Sigmoid colon (tissue), 7 donors: ENCODE results near the gene LTB4R. TPM values are rescaled to one million over a fixed set of nuclear protein-coding genes. Genes with fewer than 3 reads are reported as not detected.
A peak's percentile ranks its signal among the peaks of the same experiment; 100 is the strongest.

Experiments used
- DNase-seq: peaks from one replicate; pipeline ENCODE4 v3.0.0-alpha.2; 2019
- H3K27ac ChIP-seq, 4 donors: fragments of 200-600 bp; sonication (generic); one replicate each; pipeline ENCODE4 v1.5.1; 2016 to 2019; ENCODE audit warnings: mild to moderate bottlenecking in 1 of 4
- H3K27me3 ChIP-seq, 3 donors: fragments of 200-600 bp; sonication (generic); one replicate each; pipeline ENCODE4 v1.5.1; 2019; ENCODE audit warnings: mild to moderate bottlenecking in 1 of 3
- H3K36me3 ChIP-seq, 4 donors: fragments of 200-600 bp; sonication (generic); one replicate each; pipeline ENCODE4 v1.5.1; 2016 to 2019
- H3K4me1 ChIP-seq, 4 donors: fragments of 200-600 bp; sonication (generic); one replicate each; pipeline ENCODE4 v1.5.1; 2017 to 2019
- H3K4me3 ChIP-seq, 4 donors: fragments of 200-600 bp; sonication (generic); one replicate each; pipeline ENCODE4 v1.5.1; 2017 to 2019; ENCODE audit warnings: mild to moderate bottlenecking in 2 of 4, moderate library complexity in 1 of 4
- H3K9me3 ChIP-seq, 4 donors: fragments of 200-600 bp in 3 of 4; sonication (generic) in 3 of 4; one replicate each; pipeline versions ENCODE4 v1.5.1 to v1.6.1; 2013 to 2019
- CTCF ChIP-seq, 4 experiments: fragments of 450-650 bp in 3 of 4; fragments of 200-600 bp in 1 of 4; IDR thresholded peaks; one replicate each; pipeline ENCODE4 v1.5.1; 2016 to 2019; ENCODE audit warnings: antibody characterized with exemption in 4 of 4, mild to moderate bottlenecking in 3 of 4, moderate library complexity in 2 of 4
- EP300 ChIP-seq, 4 donors: sonication (generic); formaldehyde crosslinking; IDR thresholded peaks; one replicate each; pipeline ENCODE4 v1.6.1; 2017; ENCODE audit warnings: antibody characterized with exemption in 4 of 4
- POLR2A ChIP-seq, 2 donors: fragments of 450-650 bp; IDR thresholded peaks; one replicate each; pipeline ENCODE4 v1.6.1; 2016; ENCODE audit warnings: antibody characterized with exemption in 2 of 2, mild to moderate bottlenecking in 2 of 2, moderate library complexity in 2 of 2
- POLR2AphosphoS5 ChIP-seq, 4 donors: sonication (generic); formaldehyde crosslinking; IDR thresholded peaks; one replicate each; pipeline ENCODE4 v1.6.1; 2017; ENCODE audit warnings: antibody characterized with exemption in 4 of 4
- WGBS, 2 donors: extraction: QIAGEN DNeasy Blood & Tissue Kit; methylation state at CpG; one replicate each; pipeline ENCODE4 v1.1.7; 2013; 5-methylcytosine and 5-hydroxymethylcytosine counted together
- intact Hi-C: fragments of 100-400 bp; cut with DNase I; formaldehyde crosslinking; loops from one replicate; pipeline ENCODE4 v1.15.1; 2023
- polyA plus RNA-seq, 3 donors: library from polyadenylated mRNA; stranded (reverse); fragments of 200-250 nt; gene quantifications; one replicate each; pipeline ENCODE4 v1.2.3, GENCODE V29; 2013
- total RNA-seq, 4 donors: library from RNA; depleted of rRNA; stranded (reverse); fragments of >200 nt; gene quantifications; one replicate each; pipeline ENCODE4 v1.1.0, GENCODE V29; 2016
- donor health status: healthy with polysubstance abuse.
- donor health status: Bipolar disorder and iron deficiency.
- donor health status: healthy.

The LTB4R gene
- total and polyA plus RNA-seq, 7 donors, result 0.60 to 9.8 (median 2.1) TPM

- intact Hi-C loops, result no loop called here
- 64 to 84% methylated on average over 5 of the region's 5 CpGs for WGBS, 2 donors
- peak within 1 kb of the TSS; percentile 44 to 62 (median 56) for H3K4me3 ChIP-seq
- TF ChIP-seq POLR2A (IDR thresholded peaks at IDR 0.05) (no peak), CTCF (IDR thresholded peaks at IDR 0.05) (no peak), POLR2AphosphoS5 (IDR thresholded peaks at IDR 0.05) (no peak), EP300 (IDR thresholded peaks at IDR 0.05) (no peak)
- H3K27me3 ChIP-seq, result no peaks in the 10 kb centered on the region
- H3K27ac ChIP-seq, result peak within 1 kb of the TSS; percentile 79 to 91 (median 82)
- H3K4me1 ChIP-seq, result peaks cover 0 to 31% (median 29%) of the 10 kb centered on the region in 4 donors
- peaks cover 13 to 28% (median 17%) of the 10 kb centered on the region in 4 donors for H3K36me3 ChIP-seq
- DNase-seq, result no peak
- H3K9me3 ChIP-seq, result no peaks in the 10 kb centered on the region
These were observed 1.6 kb upstream of the LTB4R start, which contains the start of gene LTB4R2 for GRCh38 chr14:24309538-24310264. LTB4R2 (plus strand) TSS chr14:24310140; CDS start chr14:24310665, 525 bp downstream.

GRCh38 chr14:24310265-24310645 is 1.0 kb upstream of the LTB4R start:
- 15 to 24% methylated on average over 5 of the region's 5 CpGs for WGBS, 2 donors
- peaks cover 8 to 23% (median 11%) of the 10 kb centered on the region in 4 donors for H3K36me3 ChIP-seq
- no peaks in the 10 kb centered on the region for H3K9me3 ChIP-seq
- peaks cover 0 to 3% (median under 1%) of the 10 kb centered on the region in 3 donors for H3K27me3 ChIP-seq
- intact Hi-C loops, result no loop called here
- peak overlapping the region; percentile 79 to 91 (median 82) for H3K27ac ChIP-seq
- H3K4me3 ChIP-seq, result peak overlapping the region; percentile 44 to 62 (median 56)
- peaks cover 0 to 31% (median 29%) of the 10 kb centered on the region in 4 donors for H3K4me1 ChIP-seq
- TF ChIP-seq POLR2AphosphoS5 (IDR thresholded peaks at IDR 0.05), result no peak
- no peak for TF ChIP-seq CTCF (IDR thresholded peaks at IDR 0.05)
- no peak for TF ChIP-seq EP300 (IDR thresholded peaks at IDR 0.05)
- no peak for TF ChIP-seq POLR2A (IDR thresholded peaks at IDR 0.05)
- DNase-seq, result no peak

DNA sequence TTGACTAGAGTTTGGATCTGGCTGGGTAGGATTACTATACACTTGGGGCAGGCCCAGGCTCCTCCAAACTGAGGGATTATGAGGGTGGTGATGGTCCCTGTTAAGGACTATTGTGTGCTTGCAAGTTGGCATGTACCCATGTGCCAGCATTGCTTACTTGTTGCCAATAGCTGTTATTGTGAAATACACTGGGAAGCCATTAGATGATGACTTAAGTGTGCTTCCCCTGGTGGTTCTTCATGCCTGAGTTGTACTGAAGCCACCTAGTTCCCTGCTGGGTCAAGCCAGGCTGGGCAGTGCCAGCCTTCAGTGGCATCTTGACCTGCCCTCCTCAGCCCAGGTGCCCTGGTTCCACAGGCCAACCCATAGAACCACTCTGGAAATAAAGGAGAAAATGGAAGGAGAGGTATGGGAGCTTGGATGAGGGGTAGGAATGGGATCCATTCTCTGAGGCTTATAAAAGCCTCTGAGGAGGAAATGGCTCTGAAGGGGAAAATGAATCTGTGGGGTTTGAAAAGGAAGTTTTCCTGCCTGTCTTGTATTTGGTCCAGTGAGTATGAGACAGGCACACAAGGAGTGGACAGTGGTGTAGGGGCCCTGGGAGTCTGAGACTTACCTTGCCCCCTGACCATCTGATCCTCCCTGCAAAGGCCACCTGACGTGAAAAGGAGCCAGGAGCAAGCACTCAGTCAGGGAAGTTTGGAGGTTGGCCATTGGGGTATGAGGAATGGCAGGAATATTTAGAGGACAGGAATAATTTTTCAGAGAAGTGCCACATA is 724 bp downstream of the LTB4R start:
- peaks cover 0 to 21% (median 17%) of the 10 kb centered on the region in 3 donors for H3K27me3 ChIP-seq
- H3K4me3 ChIP-seq, result peak overlapping the region in 3 of 4 donors; percentile 44 to 62 (median 59)
- intact Hi-C loops, result no loop called here
- DNase-seq, result no peak
- no peaks in the 10 kb centered on the region for H3K9me3 ChIP-seq
- H3K27ac ChIP-seq, result peak overlapping the region; percentile 79 to 91 (median 82)
- 93 to 96% methylated on average over 1 of the region's 1 CpG for WGBS, 2 donors
- H3K36me3 ChIP-seq, result peaks cover 0 to 5% (median 0%) of the 10 kb centered on the region in 4 donors
- H3K4me1 ChIP-seq, result peaks cover 0 to 39% (median 37%) of the 10 kb centered on the region in 4 donors
- TF ChIP-seq EP300 (IDR thresholded peaks at IDR 0.05) (no peak), POLR2A (IDR thresholded peaks at IDR 0.05) (no peak), POLR2AphosphoS5 (IDR thresholded peaks at IDR 0.05) (no peak), CTCF (IDR thresholded peaks at IDR 0.05) (no peak)

DNA sequence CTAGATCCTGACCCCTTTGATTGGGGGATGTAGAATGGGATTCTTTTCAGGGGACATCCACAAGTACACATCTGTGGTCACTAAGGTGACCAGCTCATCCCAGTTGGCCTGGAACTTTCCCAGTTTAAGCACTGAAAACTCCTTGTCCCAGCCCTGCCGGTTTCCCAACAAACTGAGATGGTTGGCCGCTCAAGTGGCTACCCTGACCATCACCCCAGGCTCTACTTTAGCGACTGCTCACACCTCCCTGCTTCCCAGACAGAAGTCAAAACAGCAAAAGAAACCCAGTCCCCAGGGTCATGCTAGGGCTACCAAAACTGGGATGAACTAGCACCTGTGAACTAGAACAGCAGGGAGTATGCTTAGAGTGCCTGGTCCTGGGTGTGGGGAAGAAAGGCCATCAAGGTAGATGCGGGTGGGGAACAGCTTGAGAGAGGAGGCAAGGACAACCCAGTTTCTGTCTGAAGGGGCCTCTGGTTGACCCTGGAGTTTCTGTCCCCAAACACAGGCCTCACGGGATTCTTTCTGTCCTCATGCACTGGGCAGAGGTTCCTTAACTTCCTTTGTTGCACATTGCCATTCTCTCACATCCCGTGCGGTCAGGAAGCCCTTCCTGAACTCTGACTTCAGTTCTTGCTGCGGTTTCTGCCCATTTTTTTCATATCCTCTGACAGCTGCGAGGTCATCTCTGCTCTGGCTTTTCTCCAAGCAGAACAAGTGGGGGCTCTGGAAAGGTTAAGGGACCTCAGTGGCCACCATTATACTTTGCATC is 1.6 kb downstream of the LTB4R start:
- no peaks in the 10 kb centered on the region for H3K36me3 ChIP-seq
- H3K27ac ChIP-seq, result peak overlapping the region; percentile 29 to 91 (median 82)
- H3K9me3 ChIP-seq, result no peaks in the 10 kb centered on the region
- H3K27me3 ChIP-seq, result peaks cover 0 to 30% (median 22%) of the 10 kb centered on the region in 3 donors
- DNase-seq, result peak; percentile 74
- WGBS, 2 donors, result 51 to 83% methylated on average over 9 of the region's 9 CpGs
- intact Hi-C loops, result no loop called here
- peaks cover 0 to 38% (median 35%) of the 10 kb centered on the region in 4 donors for H3K4me1 ChIP-seq
- TF ChIP-seq POLR2AphosphoS5 (IDR thresholded peaks at IDR 0.05) (peak in 2 of 4 donors; percentile 22 to 57), EP300 (IDR thresholded peaks at IDR 0.05) (no peak)
- H3K4me3 ChIP-seq, result no peak overlapping the region
